Stimulated activated naive CD8-positive, alpha-beta T cell treated with anti-CD3 and anti-CD28 coated beads, Interleukin-15, Interleukin-2, amounts not matched to agents 100 ng/mL and 50 ng/mL, for 24 hours (primary cell): ENCODE measurements around the gene SV2C.
A peak's percentile ranks its signal among the peaks of the same experiment; 100 is the strongest.

ENCODE experiments used
- H3K27ac Mint-ChIP-seq: one replicate; pipeline ENCODE4 v1.8.0; 2021; ENCODE audit warnings: mild to moderate bottlenecking, mixed read lengths
- H3K27me3 Mint-ChIP-seq: one replicate; pipeline ENCODE4 v1.8.0; 2021; ENCODE audit warnings: mixed read lengths
- H3K36me3 Mint-ChIP-seq: one replicate; pipeline ENCODE4 v1.8.0; 2021; ENCODE audit warnings: low read depth, mixed read lengths
- H3K4me1 Mint-ChIP-seq: one replicate; pipeline ENCODE4 v1.8.0; 2021; ENCODE audit warnings: low read depth, mixed read lengths
- H3K4me3 Mint-ChIP-seq: one replicate; pipeline ENCODE4 v1.8.0; 2021; ENCODE audit warnings: mild to moderate bottlenecking, mixed read lengths
- H3K9me3 Mint-ChIP-seq: one replicate; pipeline ENCODE4 v1.8.0; 2021; ENCODE audit warnings: mixed read lengths

The SV2C gene

DNA sequence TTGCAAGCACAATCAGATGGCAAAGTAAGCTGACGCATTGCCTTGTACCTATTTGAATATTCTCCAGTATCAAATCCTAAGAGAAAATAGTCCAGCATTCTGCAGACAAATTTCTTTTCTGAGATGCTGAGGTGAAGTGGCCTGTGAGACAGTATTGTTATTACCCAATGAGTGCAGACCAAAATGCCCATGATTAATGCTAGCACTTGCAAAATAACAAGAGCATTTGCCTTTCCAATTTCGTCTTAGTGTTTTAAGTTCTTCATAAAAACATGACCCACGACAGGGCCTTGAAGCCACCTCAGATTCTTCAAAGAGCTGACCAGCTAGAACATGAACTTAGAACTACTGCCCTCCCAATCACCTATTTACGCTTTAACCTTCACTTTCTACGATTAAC, 317.3 kb downstream of the SV2C start:
- peaks cover 37% of the 10 kb centered on the region for H3K4me1 Mint-ChIP-seq
- H3K4me3 Mint-ChIP-seq = no peak overlapping the region
- H3K27me3 Mint-ChIP-seq = no peaks in the 10 kb centered on the region
- no peaks in the 10 kb centered on the region for H3K36me3 Mint-ChIP-seq
- H3K27ac Mint-ChIP-seq = no peak overlapping the region
- H3K9me3 Mint-ChIP-seq = no peaks in the 10 kb centered on the region

DNA sequence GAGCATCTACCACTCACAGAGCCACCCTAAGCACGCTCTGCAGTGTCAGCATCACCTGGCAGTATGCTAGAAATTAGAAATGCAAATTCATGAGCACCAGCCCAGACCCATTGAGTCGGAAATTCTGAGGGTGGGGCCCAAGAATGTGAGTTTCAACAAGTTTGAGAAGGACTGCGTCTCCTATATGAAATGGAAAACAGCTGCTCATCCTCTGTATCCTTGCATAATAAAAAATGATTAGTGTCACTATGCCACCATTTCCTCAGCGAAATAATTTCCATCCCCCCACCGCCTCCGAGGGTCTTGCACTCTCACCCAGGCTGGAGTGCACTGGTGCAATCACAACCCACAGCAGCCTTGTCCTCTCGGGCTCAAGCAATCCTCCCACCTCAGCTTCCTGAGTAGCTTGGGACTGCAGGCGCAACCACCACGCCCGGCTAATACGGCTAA, 318.6 kb downstream of the SV2C start:
- peak overlapping the region; percentile 69 for H3K27ac Mint-ChIP-seq
- H3K4me3 Mint-ChIP-seq = peak overlapping the region; percentile 95
- H3K27me3 Mint-ChIP-seq = no peaks in the 10 kb centered on the region
- H3K36me3 Mint-ChIP-seq = no peaks in the 10 kb centered on the region
- peaks cover 51% of the 10 kb centered on the region for H3K4me1 Mint-ChIP-seq
- no peaks in the 10 kb centered on the region for H3K9me3 Mint-ChIP-seq

- peaks cover 56% of the 10 kb centered on the region for H3K4me1 Mint-ChIP-seq
- no peaks in the 10 kb centered on the region for H3K27me3 Mint-ChIP-seq
- peak overlapping the region; percentile 99 for H3K27ac Mint-ChIP-seq
- H3K4me3 Mint-ChIP-seq = peak overlapping the region; percentile 95
- no peaks in the 10 kb centered on the region for H3K9me3 Mint-ChIP-seq
- no peaks in the 10 kb centered on the region for H3K36me3 Mint-ChIP-seq
These were observed 319.2 kb downstream of the SV2C start for GRCh38 chr5:76402251-76402885.

- peak within 1 kb of the TSS; percentile 99 for H3K27ac Mint-ChIP-seq
- no peaks in the 10 kb centered on the region for H3K36me3 Mint-ChIP-seq
- H3K9me3 Mint-ChIP-seq = no peaks in the 10 kb centered on the region
- peak within 1 kb of the TSS; percentile 95 for H3K4me3 Mint-ChIP-seq
- H3K4me1 Mint-ChIP-seq = peaks cover 60% of the 10 kb centered on the region
- H3K27me3 Mint-ChIP-seq = no peaks in the 10 kb centered on the region
These were observed 319.9 kb downstream of the SV2C start, which contains the start of gene IQGAP2 for GRCh38 chr5:76402886-76403765. IQGAP2 (plus strand) TSS chr5:76403285; CDS start chr5:76403546, 261 bp downstream.
